GM19452 (cell line): ENCODE results near the gene MEF2D.

Source experiments
- ATAC-seq: cut with Tn5 transposase; IDR thresholded peaks from one replicate; pipeline ENCODE4 v1.9.1; 2021; ENCODE audit not compliant: unreplicated experiment

Gene MEF2D

GRCh38 chr1:156430866-156431265, 69.7 kb downstream of the MEF2D start:
- ATAC-seq = no peak

GRCh38 chr1:156430303-156430702, 70.3 kb downstream of the MEF2D start:
- ATAC-seq = no peak

GRCh38 chr1:156429313-156430060, 71.1 kb downstream of the MEF2D start:
- no peak for ATAC-seq

- ATAC-seq = no peak
Measured at GRCh38 chr1:156428746-156429288, 71.8 kb downstream of the MEF2D start.

GRCh38 chr1:156427957-156428356, 72.6 kb downstream of the MEF2D start:
- no peak for ATAC-seq

GRCh38 chr1:156425943-156426342, 74.6 kb downstream of the MEF2D start:
- no peak for ATAC-seq

GRCh38 chr1:156424806-156425432, 75.7 kb downstream of the MEF2D start:
- ATAC-seq = no peak

GRCh38 chr1:156423422-156424352, 76.9 kb downstream of the MEF2D start:
- ATAC-seq = no peak

GRCh38 chr1:156422602-156423091, 77.9 kb downstream of the MEF2D start:
- no peak for ATAC-seq

- ATAC-seq = no peak
Measured at GRCh38 chr1:156421939-156422601, 78.5 kb downstream of the MEF2D start.

- ATAC-seq = peak; percentile 76
Measured at GRCh38 chr1:156421062-156421938, 79.3 kb downstream of the MEF2D start.

GRCh38 chr1:156420205-156421061, 80.1 kb downstream of the MEF2D start:
- no peak for ATAC-seq

- ATAC-seq = no peak
Measured at GRCh38 chr1:156419854-156420204, 80.7 kb downstream of the MEF2D start.

GRCh38 chr1:156418416-156419070, 82.0 kb downstream of the MEF2D start:
- ATAC-seq = no peak

GRCh38 chr1:156417401-156418020, 83.1 kb downstream of the MEF2D start:
- no peak for ATAC-seq

GRCh38 chr1:156416993-156417392, 83.6 kb downstream of the MEF2D start:
- no peak for ATAC-seq

GRCh38 chr1:156414461-156415064, 86.0 kb downstream of the MEF2D start:
- no peak for ATAC-seq
